ENCODE data around the gene SOWAHA. TPM values are rescaled to one million over a fixed set of nuclear protein-coding genes. Genes with fewer than 3 reads are reported as not detected.

SOWAHA gene
- total and polyA plus RNA-seq, 2 of the 4 experiments (the other 2 are of a cell fraction): 0.03 TPM; not detected in 1

DNA sequence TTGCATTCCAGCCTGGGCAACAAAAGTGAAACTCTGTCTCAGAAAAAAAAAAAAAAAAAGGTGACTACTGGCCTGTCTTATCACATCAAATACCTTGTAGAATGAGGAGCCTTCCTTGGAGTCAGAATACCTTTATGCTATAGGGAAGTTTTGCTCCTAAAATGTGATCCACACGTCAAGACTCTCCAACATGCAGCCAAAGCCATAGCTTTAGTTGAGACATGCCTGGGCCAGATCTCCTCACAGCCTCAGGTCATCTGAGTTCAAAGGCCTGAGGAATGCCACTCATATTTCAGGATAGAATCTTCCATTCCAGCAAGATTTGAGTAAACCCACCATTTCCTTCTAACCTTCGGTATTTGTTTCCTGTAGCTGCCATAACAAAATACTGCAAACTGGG is 13.7 kb upstream of the SOWAHA start:
- H3K4me3 ChIP-seq (ENCODE audit: insufficient read depth, low read depth, low read length): no peak overlapping the region
- no peak overlapping the region for H2BK15ac ChIP-seq (ENCODE audit: low read depth, low read length)
- no peak overlapping the region for H2BK20ac ChIP-seq (ENCODE audit: low read depth, low read length)
- ChIA-PET CTCF (interaction anchor here (0.6 kb wide), 1 partner anchor 18 kb away, joined by 3 read pairs; no protein-coding TSS in a partner anchor), POLR2A (ENCODE audit: unreplicated experiment) (interaction anchor here (0.7 kb wide), 1 partner anchor 16 kb away, joined by 8 read pairs; no protein-coding TSS in a partner anchor)
- no peak overlapping the region for H4K91ac ChIP-seq (ENCODE audit: insufficient read depth, low read depth, low read length)
- H3K4ac ChIP-seq (ENCODE audit: low read depth, low read length): no peak overlapping the region
- no peak for TF ChIP-seq CEBPB (IDR thresholded peaks at IDR 0.05; ENCODE audit: low read depth, low read length)
- TF ChIP-seq POLR2A (IDR thresholded peaks at IDR 0.05; ENCODE audit: low read depth, low read length): no peak
- TF ChIP-seq RCOR1 (IDR thresholded peaks at IDR 0.05; ENCODE audit: insufficient replicate concordance, low read length): no peak
- no peak for TF ChIP-seq RAD21 (IDR thresholded peaks at IDR 0.05; ENCODE audit: low read length)
- TF ChIP-seq, protein P1, sequence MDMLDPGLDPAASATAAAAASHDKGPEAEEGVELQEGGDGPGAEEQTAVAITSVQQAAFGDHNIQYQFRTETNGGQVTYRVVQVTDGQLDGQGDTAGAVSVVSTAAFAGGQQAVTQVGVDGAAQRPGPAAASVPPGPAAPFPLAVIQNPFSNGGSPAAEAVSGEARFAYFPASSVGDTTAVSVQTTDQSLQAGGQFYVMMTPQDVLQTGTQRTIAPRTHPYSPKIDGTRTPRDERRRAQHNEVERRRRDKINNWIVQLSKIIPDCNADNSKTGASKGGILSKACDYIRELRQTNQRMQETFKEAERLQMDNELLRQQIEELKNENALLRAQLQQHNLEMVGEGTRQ (IDR thresholded peaks at IDR 0.05; ENCODE audit: low read depth, low read length): no peak
- TF ChIP-seq, protein P2, sequence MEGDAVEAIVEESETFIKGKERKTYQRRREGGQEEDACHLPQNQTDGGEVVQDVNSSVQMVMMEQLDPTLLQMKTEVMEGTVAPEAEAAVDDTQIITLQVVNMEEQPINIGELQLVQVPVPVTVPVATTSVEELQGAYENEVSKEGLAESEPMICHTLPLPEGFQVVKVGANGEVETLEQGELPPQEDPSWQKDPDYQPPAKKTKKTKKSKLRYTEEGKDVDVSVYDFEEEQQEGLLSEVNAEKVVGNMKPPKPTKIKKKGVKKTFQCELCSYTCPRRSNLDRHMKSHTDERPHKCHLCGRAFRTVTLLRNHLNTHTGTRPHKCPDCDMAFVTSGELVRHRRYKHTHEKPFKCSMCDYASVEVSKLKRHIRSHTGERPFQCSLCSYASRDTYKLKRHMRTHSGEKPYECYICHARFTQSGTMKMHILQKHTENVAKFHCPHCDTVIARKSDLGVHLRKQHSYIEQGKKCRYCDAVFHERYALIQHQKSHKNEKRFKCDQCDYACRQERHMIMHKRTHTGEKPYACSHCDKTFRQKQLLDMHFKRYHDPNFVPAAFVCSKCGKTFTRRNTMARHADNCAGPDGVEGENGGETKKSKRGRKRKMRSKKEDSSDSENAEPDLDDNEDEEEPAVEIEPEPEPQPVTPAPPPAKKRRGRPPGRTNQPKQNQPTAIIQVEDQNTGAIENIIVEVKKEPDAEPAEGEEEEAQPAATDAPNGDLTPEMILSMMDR (conservative IDR thresholded peaks at IDR 0.05; ENCODE audit: low read depth, low read length): no peak
- TF ChIP-seq MAFK (IDR thresholded peaks at IDR 0.05; ENCODE audit: low read depth, low read length): no peak
- no TSS peak for BruUV-seq (replicated peaks)
- H3K27ac ChIP-seq (ENCODE audit: insufficient read depth, low read length): no peak overlapping the region
- no peak overlapping the region for H4K8ac ChIP-seq (ENCODE audit: low read depth in 2 of 2, low read length in 2 of 2)
- H4K20me1 ChIP-seq (ENCODE audit: insufficient read depth, low read length): no peaks in the 10 kb centered on the region
- no peak overlapping the region for H3K23ac ChIP-seq (ENCODE audit: low read depth, low read length)
- no peak overlapping the region for H4K5ac ChIP-seq (ENCODE audit: low read depth, low read length)
- H3K18ac ChIP-seq (ENCODE audit: low read depth, low read length): no peak overlapping the region
- no peak overlapping the region for H2AK9ac ChIP-seq (replicated peaks; ENCODE audit: low read depth, low read length, poor library complexity)
- no peak overlapping the region for H3K14ac ChIP-seq (replicated peaks; ENCODE audit: low read depth, low read length)
- no peaks in the 10 kb centered on the region for H3K79me1 ChIP-seq (ENCODE audit: low read depth in 1 of 2, low read length in 2 of 2)
- no peaks in the 10 kb centered on the region for H3K36me3 ChIP-seq (ENCODE audit: control insufficient read depth, insufficient read depth, low read length)
- H3K4me1 ChIP-seq (ENCODE audit: control insufficient read depth, insufficient read depth, low read length): 0 out of 2 replicates have a peak, but pooled peaks cover 2% of the 10 kb centered on the region
- no peak overlapping the region for H3K9ac ChIP-seq (ENCODE audit: low read depth, low read length)
- dilution Hi-C loops (cut with HindIII; ENCODE audit: low sequenced_read_pairs, unreplicated experiment): no loop called here
- in situ Hi-C loops (cut with MboI; ENCODE audit: low sequenced_read_pairs): no loop called here
- no peaks in the 10 kb centered on the region for H3K9me3 ChIP-seq (ENCODE audit: control insufficient read depth, insufficient read depth, low read length)
- no peak for ATAC-seq (ENCODE audit: low read depth)
- no peak overlapping the region for H2BK5ac ChIP-seq (ENCODE audit: low read depth, low read length, poor library complexity, severe bottlenecking)
- no peak overlapping the region for H2AFZ ChIP-seq (replicated peaks; ENCODE audit: low read length, poor library complexity)
- intact Hi-C loops (cut with micrococcal nuclease): no loop called here
- H3K27me3 ChIP-seq (ENCODE audit: control insufficient read depth, insufficient read depth, low read length): peaks cover 17% of the 10 kb centered on the region
- no peaks in the 10 kb centered on the region; the same call in 1 of the 2 replicates for H3K9me1 ChIP-seq (ENCODE audit: insufficient read depth, low read length)
- H2BK120ac ChIP-seq (ENCODE audit: low read depth, low read length): no peak overlapping the region
- H3K56ac ChIP-seq (ENCODE audit: extremely low read depth, insufficient read depth, low read length): no peak overlapping the region
- no peak overlapping the region for H2AK5ac ChIP-seq (ENCODE audit: low read depth, low read length)
- DNase-seq: no peak
- H3K4me2 ChIP-seq (ENCODE audit: low read depth, low read length): no peak overlapping the region
- 100% methylated on average over 1 of the region's 2 CpGs; no CpG with 5 or more reads in 1 of the 2 experiments for WGBS, 2 experiments (ENCODE audit: extremely low coverage in 2 of 2, insufficient read length in 1 of 2)
